K562 (cell line): ENCODE data around the gene BZW1. TPM values are rescaled to one million over a fixed set of nuclear protein-coding genes. Genes with fewer than 3 reads are reported as not detected.
A peak's percentile ranks its signal among the peaks of the same experiment; 100 is the strongest.

Experiments
- ATAC-seq: fragments of 200-7000 bp; cut with Tn5 transposase; 3 replicates; pipeline ENCODE4 v1.9.1; 2020; ENCODE audit warnings: moderate library complexity
- BruUV-seq: library from RNA; stranded (reverse); fragments of 400-500 nt; replicated peaks from 2 replicates; lab custom pipeline; 2021; lab: Mats Ljungman, UMichigan
- CTCF ChIA-PET: fragments of 300-600 bp; formaldehyde crosslinking; extraction: SDS; loops from one replicate; lab custom pipeline; 2021; ENCODE audit warnings: low intra/inter-chr PET ratio; lab: Yijun Ruan, JAX
- POLR2A ChIA-PET: fragments of 300-600, 350-650 bp; sonication (Branson Sonifier 250); formaldehyde crosslinking; extraction: SDS; loops from one replicate; lab custom pipeline; 2021; ENCODE audit warnings: antibody characterized with exemption, inconsistent platforms; lab: Yijun Ruan, JAX
- DNase-seq, 4 experiments: peaks; one replicate each; pipeline versions ENCODE4 v3.0.0 to v3.0.0-alpha.2; 2011 to 2018; ENCODE audit warnings: low spot score in 3 of 4, mixed read lengths in 3 of 4; ENCODE audit errors: extremely low read depth in 1 of 4
- FAIRE-seq: peaks from 2 replicates; lab custom pipeline; 2011; peaks lifted over from hg19 to GRCh38; lab: Jason Lieb, UNC
- H2AFZ ChIP-seq: 2 replicates; pipeline ENCODE4 v1.6.0; 2011; ENCODE audit warnings: low read depth, low read length, control low read depth, inconsistent platforms
- H3K27ac ChIP-seq: fragments of 200-600 bp; 3 replicates; pipeline ENCODE4 v1.8.0; 2011; ENCODE audit warnings: low read depth, mild to moderate bottlenecking, control low read depth, inconsistent platforms, low read length, moderate library complexity, mixed read lengths; ENCODE audit errors: extremely low read depth
- H3K27me3 ChIP-seq, 2 experiments: fragments of 300-600 bp in 1 of 2; 2 replicates in 1 of 2; 3 replicates in 1 of 2; pipeline versions ENCODE4 v1.6.0 to v1.8.0; 2011; ENCODE audit warnings: inconsistent platforms in 2 of 2, low read length in 2 of 2, mild to moderate bottlenecking in 1 of 2, mixed read lengths in 1 of 2, moderate library complexity in 1 of 2; ENCODE audit not compliant: control insufficient read depth in 2 of 2, insufficient read depth in 2 of 2
- H3K36me3 ChIP-seq: fragments of 300-600 bp; 3 replicates; pipeline ENCODE4 v1.8.0; 2011; ENCODE audit warnings: mild to moderate bottlenecking, low read length, inconsistent platforms; ENCODE audit not compliant: control insufficient read depth, insufficient read depth
- H3K4me1 ChIP-seq, 2 experiments: fragments of 200-600 bp in 1 of 2; replicated peaks in 1 of 2; 2 replicates in 1 of 2; 3 replicates in 1 of 2; pipeline versions ENCODE4 v1.5.1 to v1.8.0; 2011; ENCODE audit warnings: inconsistent platforms in 2 of 2, low read length in 2 of 2, mild to moderate bottlenecking in 1 of 2, mixed read lengths in 1 of 2, moderate library complexity in 1 of 2; ENCODE audit not compliant: control insufficient read depth in 2 of 2, insufficient read depth in 2 of 2
- H3K4me2 ChIP-seq: 2 replicates; pipeline ENCODE4 v1.6.1; 2011; ENCODE audit warnings: low read length, control low read depth, inconsistent platforms, mixed read lengths; ENCODE audit not compliant: insufficient read depth
- H3K4me3 ChIP-seq: fragments of 200-600 bp; sonication (generic), shearing (Covaris generic); 2 replicates; pipeline ENCODE4 v1.5.1; 2016; ENCODE audit warnings: control low read depth, inconsistent platforms
- H3K79me2 ChIP-seq: fragments of 200-600 bp; 3 replicates; pipeline ENCODE4 v1.8.0; 2011; ENCODE audit warnings: low read length, inconsistent platforms; ENCODE audit not compliant: control insufficient read depth, insufficient read depth
- H3K9ac ChIP-seq, 2 experiments: 2 replicates each; pipeline versions ENCODE4 v1.6.0 to v1.6.1; 2011; ENCODE audit warnings: low read depth in 2 of 2, low read length in 2 of 2, control low read depth in 1 of 2, inconsistent platforms in 1 of 2, mild to moderate bottlenecking in 1 of 2, mixed read lengths in 1 of 2; ENCODE audit not compliant: insufficient read depth in 1 of 2
- H3K9me1 ChIP-seq: one replicate; pipeline ENCODE4 v1.6.0; 2011; ENCODE audit warnings: inconsistent platforms, mild to moderate bottlenecking, low read length, moderate library complexity; ENCODE audit not compliant: control insufficient read depth, insufficient read depth
- H3K9me3 ChIP-seq: replicated peaks from 2 replicates; pipeline ENCODE4 v1.5.1; 2011; ENCODE audit warnings: low read depth, low read length, inconsistent platforms; ENCODE audit not compliant: control insufficient read depth, insufficient read depth
- H4K20me1 ChIP-seq: replicated peaks from 2 replicates; pipeline ENCODE4 v1.6.1; 2011; ENCODE audit warnings: low read length, inconsistent platforms, mixed read lengths; ENCODE audit not compliant: control insufficient read depth, insufficient read depth
- ATF3 ChIP-seq, 2 experiments: fragments of 450-650 bp in 1 of 2; sonication (generic) in 1 of 2; formaldehyde crosslinking in 1 of 2; IDR thresholded peaks in 1 of 2; conservative IDR thresholded peaks in 1 of 2; 2 replicates each; pipeline versions ENCODE4 v1.6.1 to v1.8.1; 2016 to 2023; ENCODE audit warnings: mild to moderate bottlenecking in 2 of 2, moderate library complexity in 2 of 2, inconsistent platforms in 1 of 2, missing genetic modification reagents in 1 of 2
- CEBPZ ChIP-seq: fragments of 150-350 bp; IDR thresholded peaks from 2 replicates; pipeline ENCODE4 v1.6.1; 2014; ENCODE audit warnings: low read depth, mild to moderate bottlenecking, low read length, borderline replicate concordance
- GATAD2A ChIP-seq: fragments of 450-650 bp; IDR thresholded peaks from 2 replicates; pipeline ENCODE4 v1.6.1; 2017
- HMBOX1 ChIP-seq: sonication (generic); IDR thresholded peaks from 2 replicates; pipeline ENCODE4 v1.6.1; 2016
- JUN ChIP-seq, 2 experiments: sonication (generic) in 1 of 2; formaldehyde crosslinking in 1 of 2; IDR thresholded peaks; 2 replicates each; pipeline versions ENCODE4 v1.6.1 to v1.8.0; 2012 to 2022; ENCODE audit warnings: borderline replicate concordance in 2 of 2, mild to moderate bottlenecking in 2 of 2, improper control_type of control experiment in 1 of 2, low read depth in 1 of 2, low read length in 1 of 2, missing genetic modification reagents in 1 of 2
- PBX2 ChIP-seq, 2 experiments: IDR thresholded peaks in 1 of 2; conservative IDR thresholded peaks in 1 of 2; 2 replicates each; pipeline ENCODE4 v1.6.1; 2016; ENCODE audit warnings: low read depth in 2 of 2, mild to moderate bottlenecking in 1 of 2, missing compliant biosample characterization in 1 of 2, missing genetic modification characterization in 1 of 2, moderate library complexity in 1 of 2
- RUNX1 ChIP-seq: sonication (generic); IDR thresholded peaks from 2 replicates; pipeline ENCODE4 v1.6.1; 2016; ENCODE audit warnings: antibody characterized with exemption, low read depth
- ZNF347 ChIP-seq: fragments of 450-650 bp; formaldehyde crosslinking; IDR thresholded peaks from 2 replicates; pipeline ENCODE4 v1.4.0; 2020; ENCODE audit warnings: low read depth, mild to moderate bottlenecking, moderate library complexity
- WGBS: fragments of 100-300 bp; shearing (Covaris generic); methylation state at CpG from one replicate; pipeline ENCODE4 v1.1.6; 2016; ENCODE audit warnings: low coverage, mixed read lengths; ENCODE audit not compliant: insufficient coverage; ENCODE audit errors: missing lambda C conversion rate; 5-methylcytosine and 5-hydroxymethylcytosine counted together
- in situ Hi-C: fragments of 300-500 bp; cut with MboI; formaldehyde crosslinking; loops from 4 replicates; pipeline ENCODE4 v1.15.0; 2018; ENCODE audit warnings: inconsistent platforms, mixed read lengths
- intact Hi-C: fragments of 100-400 bp; cut with micrococcal nuclease; formaldehyde crosslinking; loops from 2 replicates; pipeline ENCODE4 v1.14.2; 2022
- polyA plus RNA-seq, 8 experiments: library from polyadenylated mRNA; depleted of rRNA in 4 of 8; stranded (reverse) in 5 of 8; unstranded in 3 of 8; fragments of >200 nt; fragmentation: Nextera tagmentation in 2 of 8; fragmentation: Illumina TruSeq in 1 of 8; extraction: Ambion mirVana in 2 of 8; extraction: Trizol in 1 of 8; gene quantifications; 2 replicates each; pipeline versions ENCODE4 v1.2.1 to v1.2.3, GENCODE V29; 2011 to 2014; ENCODE audit warnings: inconsistent platforms in 1 of 8, missing spikeins in 1 of 8
- total RNA-seq, 7 experiments: library from RNA; depleted of rRNA in 6 of 7; stranded (reverse); fragments of >200 nt in 6 of 7; fragmentation: Illumina TruSeq in 2 of 7; extraction: Trizol in 2 of 7; gene quantifications; 2 replicates each; pipeline versions ENCODE4 v1.2.1 to v1.2.3, GENCODE V29; 2011 to 2021; ENCODE audit warnings: low replicate concordance in 1 of 7

The BZW1 gene
- total and polyA plus RNA-seq, 9 of the 15 experiments (the other 6 are each of a cell fraction or from before 2014, with no cell fraction given): 110 to 244 (median 198) TPM

- Histone ChIP-seq H3K27ac (no peak overlapping the region), H3K36me3 (no peaks in the 10 kb centered on the region), H2AFZ (no peak overlapping the region), H3K4me1 (0 out of 5 replicates have a peak, but pooled peaks cover 0 to 2% of the 10 kb centered on the region in 2 experiments), H3K79me2 (no peaks in the 10 kb centered on the region), H3K4me2 (no peak overlapping the region), H3K27me3 (peaks cover 0 to 24% of the 10 kb centered on the region in 2 experiments; a peak in 3 of 5 replicates), H3K9me1 (no peaks in the 10 kb centered on the region), H3K9me3 (no peaks in the 10 kb centered on the region), H4K20me1 (no peaks in the 10 kb centered on the region), H3K4me3 (no peak overlapping the region), H3K9ac (no peak overlapping the region)
- 0% methylated on average over 2 of the region's 2 CpGs for WGBS
- no TSS peak for BruUV-seq
- ChIA-PET POLR2A (interaction anchor here (0.8 kb wide), 2 partner anchors 31 to 352 kb away, joined by 3 to 5 read pairs; no protein-coding TSS in a partner anchor), CTCF (no interaction called here)
- in situ Hi-C loops: no loop called here
- intact Hi-C loops: loop anchor here (5.0 kb wide), 1 partner anchor 47 kb away; the partner anchor contains the start of gene BZW1
- ATAC-seq: 0 out of 3 replicates have a peak, but pooled peaks have one; percentile 35
- DNase-seq: peak in 1 of 4 experiments; percentile 7
- FAIRE-seq: no peak
- TF ChIP-seq HMBOX1 (0 out of 2 replicates have a peak, but pooled peaks have one; percentile 59), RUNX1 (no peak), PBX2 (CRISPR knock-in tag; IDR thresholded peaks at IDR 0.05; ENCODE audit: low read depth) (no peak), PBX2 (tag; conservative IDR thresholded peaks at IDR 0.05; ENCODE audit: low read depth) (peak; percentile 56), JUN (IDR thresholded peaks at IDR 0.05; ENCODE audit: borderline replicate concordance, low read depth, low read length) (peak; percentile 33; the same call in 1 of the 2 replicates), JUN (CRISPR knock-in tag; IDR thresholded peaks at IDR 0.05; ENCODE audit: borderline replicate concordance) (no peak), CEBPZ (no peak), ZNF347 (no peak), GATAD2A (no peak), ATF3 (IDR thresholded peaks at IDR 0.05) (peak; percentile 55; the same call in 1 of the 2 replicates), ATF3 (CRISPR knock-in tag; conservative IDR thresholded peaks at IDR 0.05) (no peak)
These were observed 46.4 kb upstream of the BZW1 start for GRCh38 chr2:200765139-200765951.
